ENCODE results near the gene TRMT10C.
A peak's percentile ranks its signal among the peaks of the same experiment; 100 is the strongest.
"Not testable (repeated sequence)": the region's sequence is repeated elsewhere in the genome, so short reads cannot be mapped to it uniquely, and the experiment has no call there.

Gene TRMT10C

DNA sequence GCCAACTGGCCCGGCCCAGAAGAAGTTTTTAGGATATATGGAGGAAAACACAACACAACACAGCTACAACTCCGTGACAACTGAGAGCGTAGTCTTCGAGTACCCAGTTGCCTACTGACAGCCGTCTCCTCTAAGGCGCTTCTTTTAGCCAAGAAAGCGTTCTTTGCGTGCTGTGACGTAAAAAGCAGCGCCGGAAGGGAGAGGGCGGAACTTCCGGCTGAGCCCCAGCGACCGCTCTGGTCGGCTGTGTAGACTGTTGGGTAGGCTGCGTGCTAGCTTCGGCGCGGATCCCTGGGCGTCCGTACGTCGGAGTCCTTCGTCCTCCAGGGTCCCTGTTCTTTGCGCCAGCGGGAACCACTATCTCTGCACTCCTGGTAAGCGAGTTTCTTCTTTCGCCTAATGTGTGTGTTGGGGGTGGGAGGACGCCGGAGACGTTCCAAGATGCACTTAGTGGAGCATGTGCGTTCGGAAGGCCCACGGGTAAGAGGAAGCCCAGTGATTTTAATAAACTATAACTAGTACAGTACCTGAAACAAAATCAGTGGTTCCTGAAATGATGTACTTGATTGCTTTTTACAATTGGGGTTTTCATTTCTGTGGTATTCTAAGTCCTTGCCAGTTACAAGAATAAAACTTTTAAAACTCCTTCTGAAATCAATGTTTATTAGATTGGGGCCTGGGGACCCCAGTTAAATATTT lies at the start of gene TRMT10C:
Gene TRMT10C, plus strand, starts transcription at position 239 of the 699 bp plus-strand sequence. CDS start 2,914 bp downstream, outside the sequence.
- DNase-seq = peak; percentile 87 to 95

GRCh38 chr3:101512396-101512645 lies 49.3 kb upstream of the TRMT10C start:
- no peak for DNase-seq

GRCh38 chr3:101512646-101513418 lies 48.8 kb upstream of the TRMT10C start, which contains the start of gene SENP7:
Gene SENP7, minus strand, starts transcription at chr3:101513212. Its CDS starts 82 bp downstream, at chr3:101513130.
- DNase-seq = peak; percentile 65 to 87

DNA sequence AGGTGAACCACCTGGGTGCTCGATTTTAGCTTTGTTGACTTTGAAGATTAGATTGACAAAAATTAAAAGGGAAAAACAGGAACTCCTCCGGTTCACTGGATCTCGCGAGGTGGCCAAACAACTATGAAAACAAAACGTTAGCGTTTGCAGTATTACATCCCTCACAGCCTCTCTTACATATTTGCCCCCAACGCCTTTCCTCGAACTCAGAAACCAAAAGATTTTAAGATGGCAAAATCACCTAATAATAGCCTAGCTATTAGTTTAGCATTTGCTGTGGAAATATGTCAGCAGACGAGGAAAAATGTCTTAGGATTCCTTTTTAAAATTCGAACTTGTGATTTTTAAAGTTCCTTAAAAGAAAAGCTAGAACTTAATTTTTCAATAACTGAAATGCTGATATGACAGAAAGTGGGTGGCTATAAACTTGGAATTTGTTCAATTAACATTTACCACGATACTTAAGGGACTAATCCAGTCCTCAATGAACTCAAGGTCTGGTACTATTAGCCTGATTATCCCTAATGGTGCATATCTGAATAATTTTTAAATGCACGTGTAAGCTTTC lies 48.2 kb upstream of the TRMT10C start:
- no peak for DNase-seq

- no peak for DNase-seq
Measured at GRCh38 chr3:101518421-101518871, 43.2 kb upstream of the TRMT10C start.

DNA sequence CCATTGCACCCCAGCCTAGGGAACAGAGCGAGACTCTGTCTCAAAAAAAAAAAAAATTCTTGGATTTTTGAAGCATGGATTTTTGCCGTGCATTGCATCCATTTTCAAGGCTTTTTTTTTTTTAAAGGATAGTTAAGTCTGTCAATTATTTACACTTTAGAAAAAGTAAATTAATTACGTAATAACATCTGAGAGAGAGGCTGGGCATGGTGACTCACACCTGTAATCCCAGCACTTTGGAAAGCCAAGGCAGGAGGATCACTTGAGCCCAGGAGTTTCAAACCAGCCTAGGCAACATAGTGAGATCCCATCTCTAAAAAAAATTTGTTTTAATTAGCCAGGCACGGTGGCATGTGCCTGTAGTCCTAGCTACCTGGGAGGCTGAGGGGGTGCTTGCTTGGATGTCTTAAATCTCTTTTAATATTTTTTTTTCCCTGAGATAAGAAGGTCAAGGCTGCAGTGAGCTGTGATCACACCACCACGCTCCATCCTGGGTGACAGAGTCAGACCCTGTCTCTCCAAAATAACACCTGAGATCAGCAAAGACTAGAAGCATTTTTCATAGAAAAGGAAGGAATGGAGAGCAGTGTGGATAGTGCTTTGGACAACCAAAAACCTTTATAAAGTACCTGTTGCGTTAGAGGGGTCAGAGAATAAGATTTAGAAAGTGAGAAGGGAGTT lies 41.8 kb upstream of the TRMT10C start:
- DNase-seq = no peak

GRCh38 chr3:101521211-101521701 lies 40.4 kb upstream of the TRMT10C start:
- no peak for DNase-seq

DNA sequence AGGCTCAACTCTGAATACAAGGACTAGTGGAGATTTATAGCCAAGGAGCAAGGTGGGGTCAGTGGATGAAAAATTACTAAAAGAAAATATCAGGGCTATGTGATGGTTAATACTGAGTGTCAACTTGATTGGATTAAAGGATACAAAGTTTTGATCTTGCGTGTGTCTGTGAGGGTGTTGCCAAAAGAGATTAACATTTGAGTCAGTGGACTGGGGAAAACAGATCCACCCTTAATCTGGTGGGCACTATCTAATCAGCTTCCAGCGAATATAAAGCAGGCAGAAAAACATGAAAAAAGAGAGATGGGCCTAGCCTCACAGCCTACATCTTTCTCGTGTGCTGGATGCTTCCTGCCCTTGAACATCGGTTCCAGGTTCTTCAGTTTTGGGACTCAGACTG lies 34.2 kb upstream of the TRMT10C start:
- DNase-seq = no peak

DNA sequence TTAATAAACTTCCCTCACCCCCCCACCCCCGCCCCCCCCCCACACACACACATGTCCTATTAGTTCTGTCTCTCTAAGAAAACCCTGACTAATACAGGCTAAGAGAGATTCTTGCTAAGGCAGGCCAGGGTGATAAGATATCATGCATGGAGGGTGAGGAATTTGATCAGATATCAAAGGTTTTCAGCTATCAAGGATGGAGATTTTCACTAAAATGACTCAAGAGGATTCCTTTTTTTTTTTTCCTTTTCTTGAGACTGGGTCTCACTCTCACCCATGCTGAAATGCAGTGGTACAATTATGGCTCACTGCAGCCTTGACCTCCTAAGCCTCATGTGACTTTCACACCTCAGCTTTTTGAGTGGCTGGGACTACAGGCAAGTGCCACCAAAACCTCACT lies 33.8 kb upstream of the TRMT10C start:
- DNase-seq = no peak

GRCh38 chr3:101529816-101530685 lies 31.6 kb upstream of the TRMT10C start:
- DNase-seq = no peak

GRCh38 chr3:101530686-101531047 lies 31.0 kb upstream of the TRMT10C start:
- no peak for DNase-seq

DNA sequence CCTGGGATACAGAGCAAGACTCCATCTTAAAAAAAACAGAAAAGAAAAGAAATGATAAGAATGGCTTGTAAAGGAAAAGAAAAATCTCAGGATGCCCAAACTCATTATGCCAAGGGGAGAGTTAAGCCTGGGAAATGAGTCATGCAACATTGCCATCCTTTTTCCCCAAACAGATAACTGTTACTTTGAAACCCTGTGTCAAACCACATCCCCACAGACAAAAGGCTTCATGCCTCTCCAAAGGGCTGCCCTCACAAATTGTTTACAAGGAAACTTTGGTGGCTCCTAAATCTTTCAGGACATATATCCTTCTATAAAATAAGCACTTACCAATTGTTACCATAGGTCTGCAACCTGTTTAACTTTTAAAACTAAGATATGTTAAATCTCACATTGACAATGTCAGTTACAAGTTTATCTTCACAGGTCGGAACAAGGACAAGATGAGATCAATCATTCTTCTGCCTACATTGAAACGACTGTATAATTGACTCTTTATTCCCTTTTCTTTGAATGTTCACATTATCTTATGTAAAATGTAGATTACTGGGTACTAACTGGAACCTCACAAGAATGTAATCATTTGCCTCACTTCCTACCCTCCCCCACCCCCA lies 30.1 kb upstream of the TRMT10C start:
- no peak for DNase-seq

DNA sequence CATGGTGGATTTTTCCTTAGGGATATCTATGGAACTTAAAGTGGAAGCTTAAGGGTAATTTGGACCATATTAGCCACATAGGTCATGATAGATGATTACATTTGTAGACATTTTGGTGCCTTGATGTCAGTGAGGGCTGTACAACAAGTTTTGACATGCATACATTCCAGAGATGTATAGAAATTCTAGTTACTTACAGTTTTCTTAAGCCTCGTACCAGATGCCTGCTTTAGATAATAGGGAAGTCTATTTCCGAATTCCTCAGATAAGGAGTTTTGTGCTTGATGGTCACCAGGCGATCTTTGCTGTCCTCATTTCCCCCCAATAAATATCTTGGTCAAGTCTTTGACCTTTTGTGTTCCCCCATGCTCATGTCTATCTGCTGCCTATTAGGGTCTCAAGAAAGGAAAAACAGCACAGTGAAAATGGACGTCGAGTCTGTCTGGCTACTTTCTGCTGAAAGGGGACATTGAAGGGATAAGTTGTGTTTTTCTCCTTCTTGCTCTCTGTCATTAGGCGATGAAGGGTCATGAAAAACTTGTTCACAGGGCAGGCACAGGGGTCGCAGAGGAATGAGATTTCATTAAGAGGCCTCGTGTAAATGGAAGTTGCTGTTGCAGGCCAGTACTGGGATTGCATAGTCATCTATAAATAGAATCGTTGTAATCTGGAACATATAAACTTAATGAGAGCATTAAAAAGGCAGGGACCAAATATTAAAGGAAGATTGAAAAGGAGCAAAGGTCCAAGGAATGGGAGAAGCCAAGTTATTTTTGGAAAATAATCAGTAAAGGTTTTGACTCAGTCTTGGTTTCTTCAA lies 28.7 kb upstream of the TRMT10C start:
- no peak for DNase-seq

GRCh38 chr3:101533603-101533968 lies 28.1 kb upstream of the TRMT10C start:
- no peak for DNase-seq

DNA sequence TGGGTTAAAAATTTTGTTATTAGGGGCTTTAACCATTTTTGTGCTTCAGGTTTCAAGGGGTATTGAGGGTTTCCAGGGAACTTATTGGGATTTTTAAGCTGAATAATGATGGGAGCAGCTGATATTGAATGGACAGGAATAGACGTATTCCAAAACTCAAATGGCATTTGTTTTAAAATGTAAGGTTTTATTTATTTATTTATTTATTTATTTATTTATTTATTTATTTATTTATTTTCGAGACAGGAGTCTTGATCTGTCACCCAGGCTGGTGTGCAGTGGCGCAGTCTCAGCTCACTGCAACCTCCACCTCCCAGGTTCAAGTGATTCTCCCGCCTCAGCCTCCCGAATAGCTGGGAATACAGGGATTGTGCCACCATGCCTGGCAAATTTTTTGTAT lies 26.4 kb upstream of the TRMT10C start:
- no peak for DNase-seq

DNA sequence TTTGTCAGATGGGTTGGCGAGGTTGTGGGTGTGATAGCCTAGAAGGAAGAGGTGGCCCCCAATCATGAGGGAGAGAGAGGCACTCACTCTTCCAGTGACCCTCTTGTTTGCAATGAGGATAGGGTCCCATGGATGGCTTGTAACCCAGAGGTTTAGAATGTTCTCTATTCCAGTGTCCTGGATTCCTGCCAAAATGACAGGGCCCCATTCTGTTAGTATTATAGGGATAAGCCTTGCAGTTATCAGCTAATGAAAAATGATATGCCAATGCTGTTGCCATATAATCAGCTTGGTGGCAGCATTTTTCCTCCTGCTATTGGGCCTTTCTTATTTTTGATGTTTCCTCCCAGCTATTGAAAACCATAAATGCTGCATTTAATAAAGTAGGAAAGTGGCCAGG lies 25.4 kb upstream of the TRMT10C start:
- DNase-seq = no peak

- not testable (repeated sequence) for DNase-seq
Measured at GRCh38 chr3:101536955-101537354, 24.7 kb upstream of the TRMT10C start.

DNA sequence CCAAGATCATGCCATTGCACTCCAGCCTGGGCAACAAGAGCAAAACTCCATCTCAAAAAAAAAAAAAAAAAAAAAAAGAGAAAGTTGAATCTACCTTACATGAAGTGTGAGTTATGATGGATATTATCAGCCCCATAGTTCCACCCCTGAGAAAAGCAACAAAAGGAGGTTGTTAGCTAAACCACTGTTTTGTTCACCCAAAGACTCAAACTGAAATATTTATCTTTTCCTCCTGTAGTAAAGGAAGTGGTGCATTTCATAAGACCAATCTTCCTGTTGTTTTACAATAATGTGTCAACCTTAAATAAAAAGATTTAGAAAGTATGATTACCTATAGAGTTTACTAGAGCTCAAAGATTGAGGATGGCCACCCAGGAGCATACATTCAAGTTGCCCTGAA lies 18.7 kb upstream of the TRMT10C start:
- DNase-seq = no peak

DNA sequence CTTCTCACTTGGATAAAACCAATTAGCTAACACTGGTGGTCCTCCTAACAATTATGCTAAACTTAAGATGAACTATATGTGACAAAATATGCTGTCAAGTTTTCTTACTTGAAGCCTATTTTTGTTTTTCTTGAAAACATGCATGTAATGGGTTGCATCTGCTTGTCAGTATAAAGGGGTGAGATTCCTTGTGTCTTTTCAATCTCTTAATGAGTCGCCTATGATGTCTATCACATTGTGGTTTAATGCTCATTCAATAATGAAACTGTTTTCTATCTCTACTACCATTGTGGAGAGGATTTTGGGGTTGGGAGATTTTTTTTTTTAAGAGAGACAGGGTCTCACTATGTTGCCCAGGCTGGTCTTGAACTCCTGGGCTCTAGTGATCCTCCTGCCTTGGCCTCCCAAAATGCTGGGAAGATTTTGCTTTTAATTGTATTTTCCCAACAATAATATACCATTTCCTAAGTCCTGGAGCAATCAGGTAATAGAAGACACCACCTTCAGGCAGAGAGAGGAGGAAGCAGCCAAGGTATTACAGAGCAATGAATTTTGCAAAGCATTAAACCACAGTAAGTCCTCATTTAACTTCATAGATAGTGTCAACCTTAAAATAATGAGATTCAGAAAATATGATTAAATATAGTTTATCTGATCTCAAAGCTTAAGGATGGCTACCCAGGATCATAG lies 17.4 kb upstream of the TRMT10C start:
- DNase-seq = no peak

GRCh38 chr3:101548527-101549105 lies 13.1 kb upstream of the TRMT10C start:
- no peak for DNase-seq
